ENCODE measurements around the gene PRUNE2.

The PRUNE2 gene

GRCh38 chr9:76649894-76650293, 256.0 kb downstream of the PRUNE2 start:
- DNase-seq = no peak

- DNase-seq = peak in 1 of 2 experiments; percentile 74
Measured at GRCh38 chr9:76646249-76646648, 259.7 kb downstream of the PRUNE2 start.

GRCh38 chr9:76644647-76645250, 261.2 kb downstream of the PRUNE2 start:
- DNase-seq = no peak

GRCh38 chr9:76644171-76644570, 261.7 kb downstream of the PRUNE2 start:
- no peak for DNase-seq

GRCh38 chr9:76643399-76644117, 262.4 kb downstream of the PRUNE2 start:
- DNase-seq = no peak

GRCh38 chr9:76642701-76643209, 263.2 kb downstream of the PRUNE2 start:
- no peak for DNase-seq

- no peak for DNase-seq
Measured at GRCh38 chr9:76642074-76642473, 263.8 kb downstream of the PRUNE2 start.

- no peak for DNase-seq
Measured at GRCh38 chr9:76638001-76638400, 267.9 kb downstream of the PRUNE2 start.

GRCh38 chr9:76637416-76637815, 268.5 kb downstream of the PRUNE2 start:
- DNase-seq = no peak

GRCh38 chr9:76634356-76635054, 271.4 kb downstream of the PRUNE2 start:
- DNase-seq = no peak

- no peak for DNase-seq
Measured at GRCh38 chr9:76630916-76631315, 275.0 kb downstream of the PRUNE2 start.

GRCh38 chr9:76629205-76629990, 276.5 kb downstream of the PRUNE2 start:
- no peak for DNase-seq

- DNase-seq = no peak
Measured at GRCh38 chr9:76628155-76628554, 277.8 kb downstream of the PRUNE2 start.

- no peak for DNase-seq
Measured at GRCh38 chr9:76626980-76627379, 278.9 kb downstream of the PRUNE2 start.

- DNase-seq = no peak
Measured at GRCh38 chr9:76626141-76626540, 279.8 kb downstream of the PRUNE2 start.

GRCh38 chr9:76624391-76625048, 281.4 kb downstream of the PRUNE2 start:
- DNase-seq = no peak

- no peak for DNase-seq
Measured at GRCh38 chr9:76620996-76621395, 284.9 kb downstream of the PRUNE2 start.

- DNase-seq = no peak
Measured at GRCh38 chr9:76620581-76620980, 285.3 kb downstream of the PRUNE2 start.

GRCh38 chr9:76619640-76620039, 286.3 kb downstream of the PRUNE2 start:
- DNase-seq = no peak

GRCh38 chr9:76619197-76619596, 286.7 kb downstream of the PRUNE2 start:
- DNase-seq = no peak

- DNase-seq = no peak
Measured at GRCh38 chr9:76618762-76619161, 287.2 kb downstream of the PRUNE2 start.

GRCh38 chr9:76617497-76618175, 288.3 kb downstream of the PRUNE2 start:
- no peak for DNase-seq
